Measurements from ENCODE around the gene SLC2A5.
"Not testable (repeated sequence)": the region's sequence is repeated elsewhere in the genome, so short reads cannot be mapped to it uniquely, and the experiment has no call there.

Gene SLC2A5

GRCh38 chr1:9031484-9032259 is 37.8 kb downstream of the SLC2A5 start:
- DNase-seq: no peak

- not testable (repeated sequence) for DNase-seq
These were observed 38.4 kb downstream of the SLC2A5 start for GRCh38 chr1:9031077-9031476.

- no peak for DNase-seq
These were observed 40.3 kb downstream of the SLC2A5 start for GRCh38 chr1:9028921-9029705.

GRCh38 chr1:9027307-9027706 is 42.1 kb downstream of the SLC2A5 start:
- peak; percentile 17 for DNase-seq

GRCh38 chr1:9025449-9025848 is 44.0 kb downstream of the SLC2A5 start:
- DNase-seq: peak; percentile 85

GRCh38 chr1:9024837-9025236 is 44.6 kb downstream of the SLC2A5 start:
- DNase-seq: no peak

GRCh38 chr1:9022773-9023172 is 46.7 kb downstream of the SLC2A5 start:
- DNase-seq: no peak

GRCh38 chr1:9022026-9022738 is 47.3 kb downstream of the SLC2A5 start:
- not testable (repeated sequence) for DNase-seq

GRCh38 chr1:9020305-9020704 is 49.1 kb downstream of the SLC2A5 start:
- DNase-seq: no peak

- no peak for DNase-seq
These were observed 49.5 kb downstream of the SLC2A5 start for GRCh38 chr1:9019896-9020295.

- DNase-seq: no peak
These were observed 51.1 kb downstream of the SLC2A5 start for GRCh38 chr1:9018333-9018732.

- no peak for DNase-seq
These were observed 53.0 kb downstream of the SLC2A5 start for GRCh38 chr1:9016455-9016854.

- no peak for DNase-seq
These were observed 54.7 kb downstream of the SLC2A5 start for GRCh38 chr1:9014475-9015375.

GRCh38 chr1:9013819-9014218 is 55.6 kb downstream of the SLC2A5 start:
- DNase-seq: no peak

- no peak for DNase-seq
These were observed 58.6 kb downstream of the SLC2A5 start for GRCh38 chr1:9010781-9011323.

- peak; percentile 41 for DNase-seq
These were observed 59.7 kb downstream of the SLC2A5 start for GRCh38 chr1:9009438-9010370.

GRCh38 chr1:9008236-9008635 is 61.2 kb downstream of the SLC2A5 start:
- DNase-seq: no peak

- no peak for DNase-seq
These were observed 62.3 kb downstream of the SLC2A5 start for GRCh38 chr1:9006956-9007615.

- DNase-seq: no peak
These were observed 64.1 kb downstream of the SLC2A5 start for GRCh38 chr1:9005395-9005708.

- DNase-seq: no peak
These were observed 64.6 kb downstream of the SLC2A5 start for GRCh38 chr1:9004700-9005394.

All from SHP77 treated with DMSO at 0.1 percent for 48 hours (cell line).